Heart left ventricle (tissue), 13 donors: ENCODE measurements around the gene TNRC6A.

Experiments used
- POLR2A ChIP-seq, 2 donors: fragments of 450-650 bp; IDR thresholded peaks; one replicate each; pipeline ENCODE4 v1.6.1; 2017; ENCODE audit warnings: antibody characterized with exemption in 2 of 2, mild to moderate bottlenecking in 2 of 2, moderate library complexity in 2 of 2
- TF ChIP-seq, protein P1 (sequence below), 12 donors: fragments of 200-600 bp; sonication (generic) in 4 of 12; IDR thresholded peaks; one replicate each; pipeline versions ENCODE4 v1.5.0 to v1.8.0; 2018 to 2022; ENCODE audit warnings: antibody characterized with exemption in 12 of 12, mild to moderate bottlenecking in 5 of 12
- donor health status: ischemic (EF 13 %, LVEDD 7.1; RV severe dilation, severe dysfunction).
- donor health status: DM: no; HTN: yes; CAD: no.
- donor health status: DM: no; HTN: no; CAD: no.
- donor health status: ischemic (EF 25% LVEDD 6.9; RV normal size, moderate dysfunction).
- donor health status: ischemic (EF 25% LVEDD 5.7; RV mildly dilated, moderate dysfunction).
- donor health status: ischemic (EF 35%, LVEDD 5.7; RV mildly dilated, moderate dysfunction).
- donor health status: nonischemic (EF 11% LVEDD 7.7; RV severe dilation, severe dysfunction).
- donor health status: DM: yes; HTN: yes; CAD: no.
- donor health status: PGD.
- donor health status: ischemic (EF 29% LVEDD 5.4; RV normal size, mild dysfunction).
- donor health status: nonischemic (EF 23%, LVEDD 6.1; RV moderate dilation, normal function).

DNA sequence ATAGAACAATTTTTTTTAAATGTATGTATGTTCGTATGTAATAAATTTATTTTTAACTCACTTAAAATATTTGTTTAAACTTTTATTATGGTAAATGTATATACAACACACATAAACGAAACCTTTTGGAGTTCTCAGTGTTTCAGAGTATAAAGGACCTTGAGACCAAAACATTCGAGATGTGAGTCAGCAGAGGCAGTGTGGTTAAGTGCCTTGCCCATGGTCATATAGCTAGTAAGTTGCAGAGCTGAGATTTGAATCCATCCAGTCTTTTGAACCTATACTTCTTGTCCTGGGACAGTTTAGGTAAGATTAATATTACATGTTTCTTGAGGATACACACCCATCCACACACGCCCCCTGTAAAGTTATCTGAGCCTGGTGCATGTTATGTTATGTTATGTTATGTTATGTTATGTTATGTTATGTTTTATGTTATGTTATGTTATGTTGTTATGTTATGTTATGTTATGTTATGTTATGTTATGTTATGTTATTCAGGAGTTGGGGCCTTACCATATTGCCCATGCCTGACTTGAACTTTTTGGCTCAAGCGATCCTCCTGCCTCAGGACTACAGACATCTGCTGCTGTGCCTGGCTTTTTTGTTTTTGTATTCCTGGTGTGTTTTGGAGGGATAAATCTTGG lies 41.8 kb downstream of the TNRC6A start:
- no peak for TF ChIP-seq POLR2A (IDR thresholded peaks at IDR 0.05)
- TF ChIP-seq, protein P1, sequence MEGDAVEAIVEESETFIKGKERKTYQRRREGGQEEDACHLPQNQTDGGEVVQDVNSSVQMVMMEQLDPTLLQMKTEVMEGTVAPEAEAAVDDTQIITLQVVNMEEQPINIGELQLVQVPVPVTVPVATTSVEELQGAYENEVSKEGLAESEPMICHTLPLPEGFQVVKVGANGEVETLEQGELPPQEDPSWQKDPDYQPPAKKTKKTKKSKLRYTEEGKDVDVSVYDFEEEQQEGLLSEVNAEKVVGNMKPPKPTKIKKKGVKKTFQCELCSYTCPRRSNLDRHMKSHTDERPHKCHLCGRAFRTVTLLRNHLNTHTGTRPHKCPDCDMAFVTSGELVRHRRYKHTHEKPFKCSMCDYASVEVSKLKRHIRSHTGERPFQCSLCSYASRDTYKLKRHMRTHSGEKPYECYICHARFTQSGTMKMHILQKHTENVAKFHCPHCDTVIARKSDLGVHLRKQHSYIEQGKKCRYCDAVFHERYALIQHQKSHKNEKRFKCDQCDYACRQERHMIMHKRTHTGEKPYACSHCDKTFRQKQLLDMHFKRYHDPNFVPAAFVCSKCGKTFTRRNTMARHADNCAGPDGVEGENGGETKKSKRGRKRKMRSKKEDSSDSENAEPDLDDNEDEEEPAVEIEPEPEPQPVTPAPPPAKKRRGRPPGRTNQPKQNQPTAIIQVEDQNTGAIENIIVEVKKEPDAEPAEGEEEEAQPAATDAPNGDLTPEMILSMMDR (IDR thresholded peaks at IDR 0.05), result no peak
